ENCODE results near the gene ARPC1A.

GRCh38 chr7:99393355-99394187 is 67.9 kb downstream of the ARPC1A start:
- TF ChIP-seq POLR2A (IDR thresholded peaks at IDR 0.05): no peak
- no peak for TF ChIP-seq CTCF (IDR thresholded peaks at IDR 0.05)
